AG08396 (cell line): ENCODE measurements around the gene LPCAT1.

Experiments used
- DNase-seq: peaks from one replicate; pipeline ENCODE4 v3.0.0; 2012; ENCODE audit warnings: low spot score, mixed read lengths

LPCAT1 gene

DNA sequence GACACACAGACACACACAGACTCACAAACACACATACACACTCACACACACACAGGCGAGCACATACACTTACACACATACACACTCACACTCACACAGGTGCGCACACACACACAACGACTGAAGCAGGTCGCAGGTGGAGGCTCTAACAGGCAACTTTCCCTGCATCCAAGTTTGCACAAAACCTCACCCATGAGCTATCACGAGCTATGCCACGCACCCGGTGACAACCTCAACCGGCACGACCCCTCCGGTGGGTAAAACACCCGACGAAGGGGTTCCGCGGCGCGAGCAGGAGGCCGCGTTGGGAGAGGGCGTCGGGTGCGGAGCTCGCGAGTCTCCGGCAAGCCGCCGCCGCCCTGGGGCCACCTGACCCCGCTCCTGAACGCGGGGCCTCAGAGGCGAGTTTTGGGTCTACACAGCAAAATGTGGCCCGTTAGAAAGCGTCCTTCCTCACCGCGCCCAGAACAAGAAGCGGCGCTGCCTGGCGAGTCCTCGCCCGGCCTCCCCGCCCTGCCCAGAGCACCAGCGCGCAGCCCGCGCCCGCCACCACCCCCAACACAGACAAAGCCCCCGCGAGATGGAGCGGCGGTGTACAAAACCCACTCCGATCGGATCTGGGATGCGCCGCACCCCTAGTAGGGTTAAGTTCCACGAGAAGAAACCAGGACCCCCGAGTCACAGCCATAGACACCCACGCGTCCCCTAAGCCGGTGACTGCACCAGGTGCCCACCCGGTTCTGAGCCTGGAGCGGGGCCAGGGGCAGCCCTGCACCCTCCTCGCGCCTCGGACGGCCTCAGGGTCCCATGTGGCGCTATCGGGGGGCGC, 79.2 kb downstream of the LPCAT1 start:
- no peak for DNase-seq

- no peak for DNase-seq
These were observed 79.8 kb downstream of the LPCAT1 start for GRCh38 chr5:1443991-1444360.

GRCh38 chr5:1443171-1443570, 80.6 kb downstream of the LPCAT1 start:
- no peak for DNase-seq

- DNase-seq = no peak
These were observed 81.3 kb downstream of the LPCAT1 start for GRCh38 chr5:1442222-1443145.

GRCh38 chr5:1441166-1441865, 82.4 kb downstream of the LPCAT1 start:
- DNase-seq = no peak

- DNase-seq = no peak
These were observed 83.7 kb downstream of the LPCAT1 start for GRCh38 chr5:1440098-1440493.

- DNase-seq = no peak
These were observed 84.2 kb downstream of the LPCAT1 start for GRCh38 chr5:1439388-1440097.

- no peak for DNase-seq
These were observed 84.9 kb downstream of the LPCAT1 start for GRCh38 chr5:1438871-1439270.

DNA sequence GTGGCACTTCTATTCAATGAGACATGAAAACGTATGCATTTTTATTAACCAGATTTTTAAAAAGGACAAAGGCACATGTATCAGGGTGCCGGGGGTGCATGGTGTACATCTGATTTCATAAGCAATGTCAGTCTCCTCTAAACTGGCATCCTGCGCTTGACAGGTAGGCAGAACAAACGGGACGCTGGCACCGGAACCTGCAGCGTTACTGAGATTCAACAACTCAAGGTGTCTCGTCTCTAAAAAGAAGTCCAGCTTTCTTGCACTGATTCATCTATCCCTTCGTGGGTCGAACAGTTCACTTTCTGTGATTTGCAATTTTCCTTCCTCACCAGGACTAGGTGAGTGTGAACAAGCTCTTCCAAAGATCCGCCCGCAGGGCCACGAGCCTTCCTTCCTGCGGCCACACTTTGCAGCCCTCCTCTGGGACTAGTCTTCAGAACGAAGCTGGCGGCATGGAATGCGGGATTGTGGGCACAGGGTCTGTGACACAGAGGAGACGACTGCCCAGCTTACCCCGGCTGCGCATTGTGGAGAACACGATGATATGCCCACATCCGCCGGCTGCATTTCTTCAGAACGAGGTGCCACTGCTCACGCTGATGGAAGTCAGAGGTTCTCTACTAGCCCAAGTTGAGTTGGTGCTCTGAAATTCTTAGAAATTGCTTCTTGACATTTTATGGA, 85.7 kb downstream of the LPCAT1 start:
- no peak for DNase-seq

GRCh38 chr5:1437226-1437829, 86.4 kb downstream of the LPCAT1 start:
- peak; percentile 74 for DNase-seq

DNA sequence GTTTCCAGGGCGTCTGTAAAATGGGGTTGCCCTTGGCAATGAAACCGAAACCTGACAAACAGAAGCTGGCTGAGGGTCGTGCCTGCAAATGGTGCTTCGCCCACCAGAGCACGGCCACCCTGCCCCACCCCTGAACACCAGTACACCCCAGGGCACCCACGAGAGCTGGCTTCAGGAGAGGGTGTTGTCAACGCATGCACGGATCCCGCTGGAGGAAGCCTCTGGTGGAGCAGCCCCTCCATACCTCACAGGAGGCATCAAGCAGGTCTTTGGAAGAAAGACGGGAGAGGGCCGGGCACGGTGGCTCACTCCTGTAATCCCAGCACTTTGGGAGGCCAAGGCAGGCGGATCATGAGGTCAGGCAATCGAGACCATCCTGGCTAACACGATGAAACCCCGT, 87.1 kb downstream of the LPCAT1 start:
- no peak for DNase-seq

- no peak for DNase-seq
These were observed 87.7 kb downstream of the LPCAT1 start for GRCh38 chr5:1436036-1436435.

- no peak for DNase-seq
These were observed 88.4 kb downstream of the LPCAT1 start for GRCh38 chr5:1435369-1435768.

DNA sequence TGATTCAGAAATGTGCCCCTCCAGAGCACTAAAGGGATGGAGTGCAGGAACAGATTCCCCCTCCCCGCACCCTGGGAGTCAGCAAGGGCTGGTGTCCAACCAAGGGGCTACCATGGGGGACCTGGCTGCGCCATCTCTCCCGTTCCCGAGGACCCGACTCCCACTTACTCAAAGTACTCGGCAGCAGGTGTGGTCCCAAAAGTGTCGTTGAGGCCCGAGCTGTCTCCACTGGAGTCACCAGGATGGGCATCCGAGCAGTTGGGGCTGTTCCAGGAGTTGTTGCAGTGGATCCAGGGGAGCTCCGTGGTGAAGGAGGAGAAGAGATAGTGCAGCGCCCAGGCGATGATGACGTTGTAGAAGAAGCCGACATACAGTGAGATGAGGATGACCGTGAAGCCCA, 91.5 kb downstream of the LPCAT1 start:
- DNase-seq = no peak

DNA sequence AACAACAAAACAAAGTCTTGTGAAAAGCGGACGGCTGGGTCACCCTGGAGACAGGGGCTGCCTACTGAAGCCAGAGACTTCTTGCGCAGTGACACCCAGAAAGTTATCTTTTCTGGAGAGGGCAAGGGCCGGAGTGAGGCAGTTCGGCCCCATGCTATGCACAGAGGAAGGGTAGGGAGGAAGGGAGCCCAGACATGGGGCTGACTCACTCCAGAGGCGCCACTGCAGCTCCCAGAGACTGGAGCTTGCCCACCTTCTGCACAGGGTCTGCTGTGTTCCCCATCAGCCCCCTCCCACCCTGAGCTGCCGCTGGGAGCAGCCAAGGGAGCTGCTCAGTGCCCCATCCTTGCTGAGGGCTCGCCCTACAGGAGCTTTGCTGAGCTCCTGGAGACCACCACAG, 91.9 kb downstream of the LPCAT1 start:
- DNase-seq = no peak

- DNase-seq = no peak
These were observed 92.5 kb downstream of the LPCAT1 start for GRCh38 chr5:1431021-1431811.

DNA sequence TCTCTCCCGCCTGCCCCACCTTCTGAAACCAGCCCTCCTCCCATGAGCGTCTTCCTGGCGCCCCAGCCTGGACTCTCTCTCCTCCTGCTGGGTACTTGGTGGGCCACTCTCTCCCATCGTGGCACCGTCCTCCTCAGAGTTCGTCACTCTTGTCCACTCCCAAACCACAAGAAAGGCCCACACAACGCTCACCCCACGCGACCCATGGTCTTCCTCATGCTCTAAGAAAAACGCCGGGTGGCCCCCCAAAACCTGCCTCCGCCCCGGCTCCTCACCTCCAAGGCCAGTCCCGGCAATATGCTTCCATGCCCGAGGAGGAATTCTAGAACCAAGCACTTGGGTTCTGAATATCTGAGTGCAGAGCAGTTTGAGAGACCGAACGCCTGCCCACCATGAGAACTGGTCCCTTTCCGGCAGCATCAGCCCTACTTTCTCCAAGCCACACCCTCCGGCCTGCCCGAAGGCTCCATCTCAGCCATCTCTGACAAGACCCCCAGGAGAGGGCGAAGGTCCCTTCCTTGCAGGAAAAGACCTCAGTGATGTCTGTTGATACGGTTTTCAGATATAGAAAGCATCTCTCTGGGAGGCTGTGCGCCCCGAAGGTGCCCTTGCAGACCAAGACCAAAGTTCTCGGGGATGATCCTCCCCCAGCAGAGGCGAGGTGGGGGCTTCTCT, 93.5 kb downstream of the LPCAT1 start:
- no peak for DNase-seq

GRCh38 chr5:1429496-1429895, 94.3 kb downstream of the LPCAT1 start:
- no peak for DNase-seq

GRCh38 chr5:1429066-1429465, 94.7 kb downstream of the LPCAT1 start:
- DNase-seq = no peak
